IPS DF 4.7 (cell line): ENCODE results near the gene AMTN.

Experiments
- DNase-seq: peaks from one replicate; pipeline ENCODE4 v3.0.0-alpha.2; 2013; ENCODE audit warnings: low spot score; ENCODE audit errors: extremely low read depth

The AMTN gene

DNA sequence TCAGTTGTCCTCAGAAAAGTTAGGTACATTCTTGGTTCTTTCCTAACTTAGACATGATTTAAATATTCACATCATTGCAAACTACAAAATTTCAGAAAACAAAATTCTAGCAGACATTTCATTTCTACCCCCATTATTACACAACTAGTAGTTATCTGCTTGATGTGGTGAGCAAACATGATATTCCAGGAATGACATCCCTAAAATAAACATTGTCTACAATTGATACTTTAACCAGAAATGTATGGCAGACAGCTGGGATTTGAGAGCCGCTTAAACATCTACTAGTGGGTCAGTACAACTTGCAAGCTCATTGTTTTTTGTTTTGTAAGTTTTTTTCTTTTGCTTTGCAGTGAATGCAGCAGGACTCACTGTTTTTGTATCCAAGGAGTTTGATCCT lies 41.6 kb downstream of the AMTN start:
- no peak for DNase-seq

GRCh38 chr4:70564033-70564432 lies 45.7 kb downstream of the AMTN start:
- DNase-seq: no peak

DNA sequence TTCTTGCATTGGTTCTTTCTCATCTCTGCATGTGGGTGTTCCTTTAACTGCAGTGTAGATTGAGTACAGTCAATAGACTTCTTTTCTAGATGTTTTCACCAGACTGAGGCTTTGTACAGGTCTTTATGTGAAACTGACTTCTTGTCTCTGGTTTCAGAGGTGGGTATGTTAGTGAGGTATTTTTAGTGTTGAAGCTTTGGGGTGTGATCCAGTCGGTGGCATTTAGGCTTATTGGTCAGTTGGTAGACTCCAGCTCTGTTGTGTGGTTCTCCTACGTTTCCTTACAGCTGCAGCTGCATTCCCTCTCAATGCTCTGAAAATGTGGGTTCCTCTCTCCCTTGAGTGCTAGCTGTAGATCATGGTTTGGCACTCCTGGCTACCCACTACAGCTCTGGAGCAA lies 52.4 kb downstream of the AMTN start:
- DNase-seq: no peak

DNA sequence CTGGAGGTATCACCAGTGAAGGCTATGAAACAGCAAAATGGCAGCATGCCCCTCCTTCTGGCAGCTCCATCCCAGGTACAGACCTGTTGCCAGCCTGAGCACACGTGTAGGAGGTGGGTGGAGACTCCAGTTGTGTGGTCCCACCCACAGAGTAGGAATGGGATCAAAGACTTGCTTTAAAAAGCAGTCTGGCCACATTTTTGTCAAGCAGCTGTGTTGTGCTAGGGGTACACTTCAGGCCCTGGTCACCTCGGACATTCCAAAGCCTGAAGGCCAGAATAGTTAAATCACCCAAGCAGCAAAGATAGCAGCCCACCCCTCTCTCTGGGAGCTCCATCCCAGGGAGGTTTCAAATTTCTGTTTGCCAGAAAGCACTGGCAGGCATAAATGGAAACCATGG lies 53.4 kb downstream of the AMTN start:
- no peak for DNase-seq

DNA sequence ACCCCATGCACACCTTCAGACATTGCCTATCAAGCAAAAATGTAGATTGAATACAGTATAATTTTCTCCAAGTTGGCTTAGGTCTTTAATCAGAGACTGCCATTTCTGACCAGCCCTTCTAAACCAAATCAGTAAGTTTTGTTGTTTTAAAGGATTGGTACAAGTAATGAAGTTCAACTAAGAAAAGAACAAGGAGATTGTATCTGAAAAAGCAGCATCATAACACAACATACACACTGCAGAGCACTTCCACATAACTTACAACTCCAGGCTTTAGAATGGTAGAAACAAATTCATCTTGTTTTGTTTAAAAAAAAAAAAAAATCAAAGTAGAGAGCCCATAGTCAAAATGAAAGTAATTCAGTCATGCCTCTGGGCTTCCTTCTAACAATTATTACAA lies 57.6 kb downstream of the AMTN start:
- DNase-seq: no peak

- no peak for DNase-seq
Measured at GRCh38 chr4:70577220-70577927, 59.0 kb downstream of the AMTN start.

DNA sequence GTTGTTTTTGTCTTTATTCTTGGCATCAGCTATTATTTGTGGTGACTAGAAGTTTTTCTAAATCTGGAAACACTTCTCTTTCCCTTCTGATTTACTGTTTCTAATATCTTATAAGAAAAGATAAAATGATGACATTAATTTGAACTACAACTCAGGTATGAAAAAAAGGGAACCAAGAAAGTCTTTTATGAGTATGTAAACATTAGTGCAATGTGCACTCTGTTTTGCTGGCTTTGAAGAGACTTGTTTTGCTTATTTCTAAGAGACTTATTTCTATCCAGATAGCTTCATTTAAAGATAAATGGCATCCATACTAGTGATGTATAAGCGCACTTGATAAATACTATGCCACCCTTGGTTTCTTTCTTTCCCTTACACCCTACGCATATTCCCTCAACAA lies 63.6 kb downstream of the AMTN start:
- DNase-seq: no peak
